GM23338 (cell line): ENCODE results near the gene SFI1. TPM values are rescaled to one million over a fixed set of nuclear protein-coding genes. Genes with fewer than 3 reads are reported as not detected.

ENCODE experiments used
- ATAC-seq: fragments of 200-7000 bp; cut with Tn5 transposase; 3 replicates; pipeline ENCODE4 v1.9.1; 2020
- DNase-seq: peaks from one replicate; pipeline ENCODE4 v3.0.0-alpha.2; 2015; ENCODE audit warnings: low spot score
- H2AFZ ChIP-seq: fragments of 200-600 bp; sonication (generic); 2 replicates; pipeline ENCODE4 v1.8.0; 2016; ENCODE audit warnings: antibody characterized with exemption, mild to moderate bottlenecking, moderate library complexity
- H3F3A ChIP-seq: fragments of 200-600 bp; sonication (generic); replicated peaks from 2 replicates; pipeline ENCODE4 v1.8.0; 2017; ENCODE audit warnings: antibody characterized with exemption, mixed run types, low read depth
- H3K27ac ChIP-seq: fragments of 200-600 bp; sonication (generic); 2 replicates; pipeline ENCODE4 v1.6.1; 2016; ENCODE audit warnings: low read depth
- H3K27me3 ChIP-seq: fragments of 200-600 bp; sonication (generic); 2 replicates; pipeline ENCODE4 v1.8.0; 2016; ENCODE audit warnings: mild to moderate bottlenecking, mixed run types, moderate library complexity; ENCODE audit not compliant: insufficient read depth
- H3K36me3 ChIP-seq: fragments of 200-600 bp; sonication (generic); 2 replicates; pipeline ENCODE4 v1.8.0; 2016; ENCODE audit warnings: mild to moderate bottlenecking; ENCODE audit not compliant: insufficient read depth
- H3K4me1 ChIP-seq: fragments of 200-600 bp; sonication (generic); 2 replicates; pipeline ENCODE4 v1.8.0; 2016; ENCODE audit warnings: mild to moderate bottlenecking, moderate library complexity; ENCODE audit not compliant: insufficient read depth
- H3K4me2 ChIP-seq: fragments of 200-600 bp; sonication (generic); 2 replicates; pipeline ENCODE4 v1.7.1; 2017; ENCODE audit warnings: mixed run types
- H3K4me3 ChIP-seq: fragments of 200-600 bp; sonication (generic); 2 replicates; pipeline ENCODE4 v1.6.1; 2016; ENCODE audit warnings: mixed run types
- H3K79me2 ChIP-seq: fragments of 200-600 bp; sonication (generic); replicated peaks from 2 replicates; pipeline ENCODE4 v1.8.0; 2017; ENCODE audit warnings: mild to moderate bottlenecking; ENCODE audit not compliant: insufficient read depth
- H3K9me2 ChIP-seq: fragments of 200-600 bp; sonication (generic); 2 replicates; pipeline ENCODE4 v1.8.0; 2017; ENCODE audit not compliant: insufficient read depth
- H4K20me1 ChIP-seq: fragments of 200-600 bp; sonication (generic); replicated peaks from 2 replicates; pipeline ENCODE4 v1.8.0; 2017; ENCODE audit warnings: mild to moderate bottlenecking; ENCODE audit not compliant: insufficient read depth
- H3K27ac Mint-ChIP-seq: 2 replicates; pipeline ENCODE4 v1.8.0; 2020; ENCODE audit warnings: inconsistent platforms, mild to moderate bottlenecking, moderate library complexity, mixed read lengths
- H3K27me3 Mint-ChIP-seq: 3 replicates; pipeline ENCODE4 v1.8.0; 2022; ENCODE audit warnings: low read depth, mild to moderate bottlenecking, moderate library complexity, mixed read lengths, inconsistent platforms; ENCODE audit not compliant: insufficient read depth, poor library complexity
- H3K36me3 Mint-ChIP-seq: 3 replicates; pipeline ENCODE4 v1.8.0; 2021; ENCODE audit warnings: low read depth, mild to moderate bottlenecking, inconsistent platforms, moderate library complexity, mixed read lengths
- H3K4me1 Mint-ChIP-seq: 3 replicates; pipeline ENCODE4 v1.8.0; 2020; ENCODE audit warnings: mild to moderate bottlenecking, inconsistent platforms, mixed read lengths
- H3K4me3 Mint-ChIP-seq: 3 replicates; pipeline ENCODE4 v1.8.0; 2021; ENCODE audit warnings: moderate library complexity, mild to moderate bottlenecking, inconsistent platforms, mixed read lengths
- H3K9me3 Mint-ChIP-seq: 3 replicates; pipeline ENCODE4 v1.8.0; 2020; ENCODE audit warnings: moderate library complexity, mild to moderate bottlenecking, inconsistent platforms, mixed read lengths
- CTCF ChIP-seq, 2 experiments: fragments of 200-600 bp in 1 of 2; sonication (generic) in 1 of 2; conservative IDR thresholded peaks; 2 replicates each; pipeline versions ENCODE4 v1.5.1 to v1.6.1; 2016 to 2017; ENCODE audit warnings: antibody characterized with exemption in 2 of 2, low read depth in 2 of 2, mild to moderate bottlenecking in 2 of 2, moderate library complexity in 1 of 2
- EZH2phosphoT487 ChIP-seq: fragments of 200-600 bp; sonication (generic); IDR thresholded peaks from one replicate; pipeline ENCODE4 v1.8.1; 2018; ENCODE audit warnings: antibody characterized with exemption; ENCODE audit not compliant: unreplicated experiment
- STAT1 ChIP-seq: IDR thresholded peaks from one replicate; pipeline ENCODE4 v1.6.1; 2016; ENCODE audit warnings: antibody characterized with exemption; ENCODE audit not compliant: unreplicated experiment
- polyA plus RNA-seq: library from polyadenylated mRNA; unstranded; fragments of >200 nt; fragmentation: Nextera tagmentation; extraction: Ambion mirVana; gene quantifications from 2 replicates; pipeline ENCODE4 v1.2.1, GENCODE V29; 2016
- total RNA-seq: library from RNA; depleted of rRNA; stranded (reverse); fragments of >200 nt; shearing (Covaris generic); gene quantifications from 2 replicates; pipeline ENCODE4 v1.2.3, GENCODE V29; 2014
- TF ChIP-seq, protein P1 (sequence below): IDR thresholded peaks from 2 replicates; pipeline ENCODE4 v1.6.1; 2016; ENCODE audit warnings: antibody characterized with exemption
- TF ChIP-seq, protein P2 (sequence below): IDR thresholded peaks from one replicate; pipeline ENCODE4 v1.6.1; 2018; ENCODE audit warnings: antibody characterized with exemption; ENCODE audit not compliant: unreplicated experiment
- TF ChIP-seq, protein P3 (sequence below): fragments of 250-450 bp; sonication (Bioruptor Pico); IDR thresholded peaks from 2 replicates; pipeline ENCODE4 v1.5.0; 2020; ENCODE audit warnings: mild to moderate bottlenecking, moderate library complexity

SFI1 gene
- total and polyA plus RNA-seq, 2 experiments from 2014 or later = 16.7 to 25.6 TPM

DNA sequence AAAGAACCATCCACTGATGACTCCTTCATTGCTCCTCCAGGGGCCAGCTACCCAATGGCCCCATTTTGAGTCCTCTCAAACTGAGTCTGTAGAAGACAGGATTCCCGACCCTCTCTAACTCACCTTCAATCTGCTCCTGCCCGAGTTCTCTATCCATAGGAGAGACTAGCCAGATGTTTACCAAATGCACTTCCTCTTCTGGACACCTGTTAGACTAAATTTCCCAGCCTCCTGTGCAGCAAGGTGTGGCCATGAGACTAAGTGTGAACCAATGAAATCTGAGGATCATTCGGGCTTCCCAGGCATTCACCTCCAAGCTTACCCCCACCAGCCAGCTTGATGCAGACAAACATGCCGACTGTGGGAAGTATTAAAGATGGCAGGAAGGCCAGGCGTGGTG is 158.1 kb downstream of the SFI1 start (continued):
- TF ChIP-seq, protein P1, sequence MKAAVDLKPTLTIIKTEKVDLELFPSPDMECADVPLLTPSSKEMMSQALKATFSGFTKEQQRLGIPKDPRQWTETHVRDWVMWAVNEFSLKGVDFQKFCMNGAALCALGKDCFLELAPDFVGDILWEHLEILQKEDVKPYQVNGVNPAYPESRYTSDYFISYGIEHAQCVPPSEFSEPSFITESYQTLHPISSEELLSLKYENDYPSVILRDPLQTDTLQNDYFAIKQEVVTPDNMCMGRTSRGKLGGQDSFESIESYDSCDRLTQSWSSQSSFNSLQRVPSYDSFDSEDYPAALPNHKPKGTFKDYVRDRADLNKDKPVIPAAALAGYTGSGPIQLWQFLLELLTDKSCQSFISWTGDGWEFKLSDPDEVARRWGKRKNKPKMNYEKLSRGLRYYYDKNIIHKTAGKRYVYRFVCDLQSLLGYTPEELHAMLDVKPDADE = no peak
- TF ChIP-seq, protein P2, sequence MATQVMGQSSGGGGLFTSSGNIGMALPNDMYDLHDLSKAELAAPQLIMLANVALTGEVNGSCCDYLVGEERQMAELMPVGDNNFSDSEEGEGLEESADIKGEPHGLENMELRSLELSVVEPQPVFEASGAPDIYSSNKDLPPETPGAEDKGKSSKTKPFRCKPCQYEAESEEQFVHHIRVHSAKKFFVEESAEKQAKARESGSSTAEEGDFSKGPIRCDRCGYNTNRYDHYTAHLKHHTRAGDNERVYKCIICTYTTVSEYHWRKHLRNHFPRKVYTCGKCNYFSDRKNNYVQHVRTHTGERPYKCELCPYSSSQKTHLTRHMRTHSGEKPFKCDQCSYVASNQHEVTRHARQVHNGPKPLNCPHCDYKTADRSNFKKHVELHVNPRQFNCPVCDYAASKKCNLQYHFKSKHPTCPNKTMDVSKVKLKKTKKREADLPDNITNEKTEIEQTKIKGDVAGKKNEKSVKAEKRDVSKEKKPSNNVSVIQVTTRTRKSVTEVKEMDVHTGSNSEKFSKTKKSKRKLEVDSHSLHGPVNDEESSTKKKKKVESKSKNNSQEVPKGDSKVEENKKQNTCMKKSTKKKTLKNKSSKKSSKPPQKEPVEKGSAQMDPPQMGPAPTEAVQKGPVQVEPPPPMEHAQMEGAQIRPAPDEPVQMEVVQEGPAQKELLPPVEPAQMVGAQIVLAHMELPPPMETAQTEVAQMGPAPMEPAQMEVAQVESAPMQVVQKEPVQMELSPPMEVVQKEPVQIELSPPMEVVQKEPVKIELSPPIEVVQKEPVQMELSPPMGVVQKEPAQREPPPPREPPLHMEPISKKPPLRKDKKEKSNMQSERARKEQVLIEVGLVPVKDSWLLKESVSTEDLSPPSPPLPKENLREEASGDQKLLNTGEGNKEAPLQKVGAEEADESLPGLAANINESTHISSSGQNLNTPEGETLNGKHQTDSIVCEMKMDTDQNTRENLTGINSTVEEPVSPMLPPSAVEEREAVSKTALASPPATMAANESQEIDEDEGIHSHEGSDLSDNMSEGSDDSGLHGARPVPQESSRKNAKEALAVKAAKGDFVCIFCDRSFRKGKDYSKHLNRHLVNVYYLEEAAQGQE = no peak
- no peak for TF ChIP-seq EZH2phosphoT487
- no peak for TF ChIP-seq CTCF (conservative IDR thresholded peaks at IDR 0.05; ENCODE audit: low read depth in 2 of 2)

DNA sequence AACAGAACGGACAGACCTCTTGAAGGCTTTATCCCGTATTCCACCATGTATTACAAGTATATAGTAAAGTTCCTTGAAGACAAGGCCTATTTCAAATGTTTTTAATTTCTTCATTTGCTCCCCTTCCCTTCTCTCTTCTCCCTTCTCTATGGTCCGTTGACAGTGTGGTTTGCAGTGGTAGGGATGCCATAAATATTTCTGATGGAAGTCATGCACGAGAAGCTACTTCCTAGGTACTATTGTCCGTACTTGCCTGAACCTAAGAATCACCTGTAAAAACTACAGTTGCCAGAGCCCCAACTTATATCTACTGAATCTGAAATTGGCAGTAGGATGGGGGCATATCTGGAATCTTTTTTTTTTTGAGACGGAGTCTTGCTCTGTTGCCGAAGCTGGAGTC is 162.9 kb downstream of the SFI1 start:
- Histone ChIP-seq H3K9me2 (no peaks in the 10 kb centered on the region), H3K4me3 (no peak overlapping the region), H3K4me1 (peaks cover 8% of the 10 kb centered on the region; the same call in 1 of the 2 replicates), H4K20me1 (peaks cover 8% of the 10 kb centered on the region; the same call in 1 of the 2 replicates), H2AFZ (no peak overlapping the region), H3K36me3 (no peaks in the 10 kb centered on the region), H3F3A (no peaks in the 10 kb centered on the region), H3K79me2 (peaks cover 78% of the 10 kb centered on the region), H3K27me3 (no peaks in the 10 kb centered on the region), H3K4me2 (no peak overlapping the region), H3K27ac (no peak overlapping the region)
- H3K36me3 Mint-ChIP-seq = no peaks in the 10 kb centered on the region; the same call in 1 of the 3 replicates
- ATAC-seq (no peak), DNase-seq (no peak)
- H3K9me3 Mint-ChIP-seq = no peaks in the 10 kb centered on the region
- H3K4me3 Mint-ChIP-seq = no peak overlapping the region; the same call in 2 of the 3 replicates
- TF ChIP-seq STAT1 = no peak
- TF ChIP-seq, protein P3, sequence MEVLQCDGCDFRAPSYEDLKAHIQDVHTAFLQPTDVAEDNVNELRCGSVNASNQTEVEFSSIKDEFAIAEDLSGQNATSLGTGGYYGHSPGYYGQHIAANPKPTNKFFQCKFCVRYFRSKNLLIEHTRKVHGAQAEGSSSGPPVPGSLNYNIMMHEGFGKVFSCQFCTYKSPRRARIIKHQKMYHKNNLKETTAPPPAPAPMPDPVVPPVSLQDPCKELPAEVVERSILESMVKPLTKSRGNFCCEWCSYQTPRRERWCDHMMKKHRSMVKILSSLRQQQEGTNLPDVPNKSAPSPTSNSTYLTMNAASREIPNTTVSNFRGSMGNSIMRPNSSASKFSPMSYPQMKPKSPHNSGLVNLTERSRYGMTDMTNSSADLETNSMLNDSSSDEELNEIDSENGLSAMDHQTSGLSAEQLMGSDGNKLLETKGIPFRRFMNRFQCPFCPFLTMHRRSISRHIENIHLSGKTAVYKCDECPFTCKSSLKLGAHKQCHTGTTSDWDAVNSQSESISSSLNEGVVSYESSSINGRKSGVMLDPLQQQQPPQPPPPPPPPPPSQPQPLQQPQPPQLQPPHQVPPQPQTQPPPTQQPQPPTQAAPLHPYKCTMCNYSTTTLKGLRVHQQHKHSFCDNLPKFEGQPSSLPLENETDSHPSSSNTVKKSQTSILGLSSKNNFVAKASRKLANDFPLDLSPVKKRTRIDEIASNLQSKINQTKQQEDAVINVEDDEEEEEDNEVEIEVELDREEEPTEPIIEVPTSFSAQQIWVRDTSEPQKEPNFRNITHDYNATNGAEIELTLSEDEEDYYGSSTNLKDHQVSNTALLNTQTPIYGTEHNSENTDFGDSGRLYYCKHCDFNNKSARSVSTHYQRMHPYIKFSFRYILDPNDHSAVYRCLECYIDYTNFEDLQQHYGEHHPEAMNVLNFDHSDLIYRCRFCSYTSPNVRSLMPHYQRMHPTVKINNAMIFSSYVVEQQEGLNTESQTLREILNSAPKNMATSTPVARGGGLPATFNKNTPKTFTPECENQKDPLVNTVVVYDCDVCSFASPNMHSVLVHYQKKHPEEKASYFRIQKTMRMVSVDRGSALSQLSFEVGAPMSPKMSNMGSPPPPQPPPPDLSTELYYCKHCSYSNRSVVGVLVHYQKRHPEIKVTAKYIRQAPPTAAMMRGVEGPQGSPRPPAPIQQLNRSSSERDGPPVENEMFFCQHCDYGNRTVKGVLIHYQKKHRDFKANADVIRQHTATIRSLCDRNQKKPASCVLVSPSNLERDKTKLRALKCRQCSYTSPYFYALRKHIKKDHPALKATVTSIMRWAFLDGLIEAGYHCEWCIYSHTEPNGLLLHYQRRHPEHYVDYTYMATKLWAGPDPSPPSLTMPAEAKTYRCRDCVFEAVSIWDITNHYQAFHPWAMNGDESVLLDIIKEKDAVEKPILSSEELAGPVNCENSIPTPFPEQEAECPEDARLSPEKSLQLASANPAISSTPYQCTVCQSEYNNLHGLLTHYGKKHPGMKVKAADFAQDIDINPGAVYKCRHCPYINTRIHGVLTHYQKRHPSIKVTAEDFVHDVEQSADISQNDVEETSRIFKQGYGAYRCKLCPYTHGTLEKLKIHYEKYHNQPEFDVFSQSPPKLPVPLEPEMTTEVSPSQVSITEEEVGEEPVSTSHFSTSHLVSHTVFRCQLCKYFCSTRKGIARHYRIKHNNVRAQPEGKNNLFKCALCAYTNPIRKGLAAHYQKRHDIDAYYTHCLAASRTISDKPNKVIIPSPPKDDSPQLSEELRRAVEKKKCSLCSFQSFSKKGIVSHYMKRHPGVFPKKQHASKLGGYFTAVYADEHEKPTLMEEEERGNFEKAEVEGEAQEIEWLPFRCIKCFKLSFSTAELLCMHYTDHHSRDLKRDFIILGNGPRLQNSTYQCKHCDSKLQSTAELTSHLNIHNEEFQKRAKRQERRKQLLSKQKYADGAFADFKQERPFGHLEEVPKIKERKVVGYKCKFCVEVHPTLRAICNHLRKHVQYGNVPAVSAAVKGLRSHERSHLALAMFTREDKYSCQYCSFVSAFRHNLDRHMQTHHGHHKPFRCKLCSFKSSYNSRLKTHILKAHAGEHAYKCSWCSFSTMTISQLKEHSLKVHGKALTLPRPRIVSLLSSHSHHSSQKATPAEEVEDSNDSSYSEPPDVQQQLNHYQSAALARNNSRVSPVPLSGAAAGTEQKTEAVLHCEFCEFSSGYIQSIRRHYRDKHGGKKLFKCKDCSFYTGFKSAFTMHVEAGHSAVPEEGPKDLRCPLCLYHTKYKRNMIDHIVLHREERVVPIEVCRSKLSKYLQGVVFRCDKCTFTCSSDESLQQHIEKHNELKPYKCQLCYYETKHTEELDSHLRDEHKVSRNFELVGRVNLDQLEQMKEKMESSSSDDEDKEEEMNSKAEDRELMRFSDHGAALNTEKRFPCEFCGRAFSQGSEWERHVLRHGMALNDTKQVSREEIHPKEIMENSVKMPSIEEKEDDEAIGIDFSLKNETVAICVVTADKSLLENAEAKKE (CRISPR knock-in tag) = no peak
- no peak for TF ChIP-seq CTCF (conservative IDR thresholded peaks at IDR 0.05; ENCODE audit: low read depth in 2 of 2)
- TF ChIP-seq EZH2phosphoT487 = no peak
- peaks cover 10% of the 10 kb centered on the region; the same call in 2 of the 3 replicates for H3K4me1 Mint-ChIP-seq
- H3K27me3 Mint-ChIP-seq = peaks cover 7% of the 10 kb centered on the region
- no peak overlapping the region; the same call in 1 of the 2 replicates for H3K27ac Mint-ChIP-seq
